AG04449 (cell line): Measurements from ENCODE around the gene KRTAP10-2.
"Not testable (repeated sequence)": the region's sequence is repeated elsewhere in the genome, so short reads cannot be mapped to it uniquely, and the experiment has no call there.

ENCODE experiments used
- CTCF ChIA-PET: fragments of 350-600 bp; formaldehyde crosslinking; extraction: SDS; loops from one replicate; lab custom pipeline; 2021; ENCODE audit warnings: antibody characterized with exemption; lab: Yijun Ruan, JAX
- POLR2A ChIA-PET: fragments of 400-600, 350-600 bp; formaldehyde crosslinking; extraction: SDS; loops from one replicate; lab custom pipeline; 2020; ENCODE audit warnings: antibody characterized with exemption, inconsistent platforms; lab: Yijun Ruan, JAX
- DNase-seq: peaks from one replicate; pipeline ENCODE4 v3.0.0-alpha.2; 2010; ENCODE audit warnings: low read depth, low spot score
- H3K4me3 ChIP-seq: 2 replicates; pipeline ENCODE4 v1.5.1; 2011; ENCODE audit warnings: low read depth, mild to moderate bottlenecking, control low read depth, low read length
- CTCF ChIP-seq: IDR thresholded peaks from one replicate; pipeline ENCODE4 v1.5.1; 2011; ENCODE audit warnings: mild to moderate bottlenecking, moderate library complexity, low read length, control low read depth, inconsistent platforms; ENCODE audit not compliant: insufficient read depth; ENCODE audit errors: missing control alignments

The KRTAP10-2 gene

GRCh38 chr21:44557491-44558328 is 6.4 kb upstream of the KRTAP10-2 start:
- CTCF ChIA-PET: no interaction called here
- POLR2A ChIA-PET: no interaction called here
- TF ChIP-seq CTCF: no peak
- no peak overlapping the region for H3K4me3 ChIP-seq
- DNase-seq: no peak

GRCh38 chr21:44556879-44557278 is 5.6 kb upstream of the KRTAP10-2 start:
- no peak for TF ChIP-seq CTCF
- no peak for DNase-seq
- no peak overlapping the region for H3K4me3 ChIP-seq
- ChIA-PET POLR2A (no interaction called here), CTCF (no interaction called here)

GRCh38 chr21:44555200-44555875 is 4.0 kb upstream of the KRTAP10-2 start:
- H3K4me3 ChIP-seq: no peak overlapping the region
- POLR2A ChIA-PET: no interaction called here
- TF ChIP-seq CTCF: no peak
- DNase-seq: no peak
- CTCF ChIA-PET: no interaction called here

GRCh38 chr21:44552681-44553080 is 1.4 kb upstream of the KRTAP10-2 start:
- no peak for TF ChIP-seq CTCF
- ChIA-PET POLR2A (no interaction called here), CTCF (interaction anchor here (1.0 kb wide), 1 partner anchor 241 kb away, joined by 3 read pairs; no protein-coding TSS in a partner anchor)
- DNase-seq: no peak
- no peak overlapping the region for H3K4me3 ChIP-seq

- CTCF ChIA-PET: no interaction called here
- no peak for TF ChIP-seq CTCF
- no peak overlapping the region for H3K4me3 ChIP-seq
- POLR2A ChIA-PET: no interaction called here
- no peak for DNase-seq
Measured at GRCh38 chr21:44552136-44552535, 831 bp upstream of the KRTAP10-2 start.

- no peak for DNase-seq
- POLR2A ChIA-PET: no interaction called here
- CTCF ChIA-PET: no interaction called here
- no peak for TF ChIP-seq CTCF
- H3K4me3 ChIP-seq: no peak overlapping the region
Measured at GRCh38 chr21:44550807-44551206, 498 bp downstream of the KRTAP10-2 start.

GRCh38 chr21:44550285-44550684 is 1.0 kb downstream of the KRTAP10-2 start:
- DNase-seq, H3K4me3 ChIP-seq, POLR2A ChIA-PET, CTCF ChIA-PET: not testable (repeated sequence)
